Endothelial cell of umbilical vein (primary cell): ENCODE data around the gene ABCB10. TPM values are rescaled to one million over a fixed set of nuclear protein-coding genes. Genes with fewer than 3 reads are reported as not detected.

Experiments used
- BruUV-seq: library from RNA; stranded (reverse); fragments of 400-500 nt; replicated peaks from 2 replicates; lab custom pipeline; 2021; lab: Mats Ljungman, UMichigan
- CTCF ChIA-PET: fragments of 300-600, 350-600 bp; sonication (Branson Sonifier 250); formaldehyde crosslinking; loops from one replicate; lab custom pipeline; 2021; ENCODE audit warnings: antibody characterized with exemption, inconsistent platforms; lab: Charles Lee
- POLR2A ChIA-PET: fragments of 300-600, 350-600 bp; sonication (Branson Sonifier 250); formaldehyde crosslinking; loops from one replicate; lab custom pipeline; 2021; ENCODE audit warnings: antibody characterized with exemption, inconsistent platforms; lab: Charles Lee
- DNase-seq: peaks from one replicate; pipeline ENCODE4 v3.0.0-alpha.2; 2011; ENCODE audit warnings: low read depth, low spot score
- FAIRE-seq: peaks from 2 replicates; lab custom pipeline; 2011; peaks lifted over from hg19 to GRCh38; lab: Jason Lieb, UNC
- H2AFZ ChIP-seq: 2 replicates; pipeline ENCODE4 v1.6.0; 2012; ENCODE audit warnings: low read depth, low read length, control low read depth, inconsistent platforms
- H3K27ac ChIP-seq: 2 replicates; pipeline ENCODE4 v1.5.1; 2011; ENCODE audit warnings: low read depth, mild to moderate bottlenecking, control low read depth, low read length, moderate library complexity; ENCODE audit not compliant: insufficient read depth
- H3K27me3 ChIP-seq, 2 experiments: 2 replicates each; pipeline versions ENCODE4 v1.6.0 to v1.6.1; 2011; ENCODE audit warnings: low read length in 2 of 2, mixed read lengths in 1 of 2; ENCODE audit not compliant: control insufficient read depth in 2 of 2, insufficient read depth in 2 of 2
- H3K36me3 ChIP-seq, 2 experiments: 2 replicates in 1 of 2; 3 replicates in 1 of 2; pipeline ENCODE4 v1.5.1; 2011; ENCODE audit warnings: low read length in 2 of 2, mild to moderate bottlenecking in 1 of 2, moderate library complexity in 1 of 2; ENCODE audit not compliant: control insufficient read depth in 2 of 2, insufficient read depth in 2 of 2; ENCODE audit errors: extremely low read depth in 1 of 2
- H3K4me1 ChIP-seq: 3 replicates; pipeline ENCODE4 v1.5.1; 2011; ENCODE audit warnings: mild to moderate bottlenecking, low read length; ENCODE audit not compliant: control insufficient read depth, insufficient read depth; ENCODE audit errors: extremely low read depth
- H3K4me2 ChIP-seq: 2 replicates; pipeline ENCODE4 v1.6.1; 2011; ENCODE audit warnings: low read length, control low read depth, mixed read lengths; ENCODE audit not compliant: insufficient read depth
- H3K4me3 ChIP-seq, 3 experiments: fragments of 200-600 bp in 1 of 3; sonication (generic), shearing (Covaris generic) in 1 of 3; replicated peaks in 1 of 3; 2 replicates each; pipeline ENCODE4 v1.5.1; 2011 to 2016; ENCODE audit warnings: control low read depth in 3 of 3, low read length in 3 of 3, mild to moderate bottlenecking in 2 of 3, inconsistent platforms in 1 of 3, low read depth in 1 of 3, moderate library complexity in 1 of 3; ENCODE audit not compliant: insufficient read depth in 1 of 3
- H3K79me2 ChIP-seq: 2 replicates; pipeline ENCODE4 v1.6.0; 2012; ENCODE audit warnings: low read length, inconsistent platforms; ENCODE audit not compliant: control insufficient read depth, insufficient read depth
- H3K9ac ChIP-seq: replicated peaks from 2 replicates; pipeline ENCODE3; 2011; ENCODE audit warnings: low read length, control low read depth; ENCODE audit not compliant: insufficient read depth; ENCODE audit errors: extremely low read depth
- H3K9me1 ChIP-seq: replicated peaks from 3 replicates; pipeline ENCODE4 v1.6.0; 2011; ENCODE audit warnings: mild to moderate bottlenecking, low read length; ENCODE audit not compliant: control insufficient read depth, insufficient read depth; ENCODE audit errors: extremely low read depth
- H3K9me3 ChIP-seq: replicated peaks from 2 replicates; pipeline ENCODE4 v1.5.1; 2012; ENCODE audit warnings: low read length, inconsistent platforms; ENCODE audit not compliant: control insufficient read depth, insufficient read depth
- H4K20me1 ChIP-seq: replicated peaks from 2 replicates; pipeline ENCODE3; 2011; ENCODE audit warnings: mild to moderate bottlenecking, low read length; ENCODE audit not compliant: control insufficient read depth, insufficient read depth; ENCODE audit errors: extremely low read depth
- CTCF ChIP-seq, 2 donors: IDR thresholded peaks; 1 replicate in 1 of 2; 2 replicates in 1 of 2; pipeline ENCODE4 v1.5.1; 2011; ENCODE audit warnings: low read length in 2 of 2, mild to moderate bottlenecking in 2 of 2, moderate library complexity in 2 of 2, control low read depth in 1 of 2, inconsistent platforms in 1 of 2, low read depth in 1 of 2; ENCODE audit not compliant: insufficient read depth in 1 of 2; ENCODE audit errors: extremely low read depth in 1 of 2
- EZH2 ChIP-seq: IDR thresholded peaks from 2 replicates; pipeline ENCODE4 v1.6.1; 2012; ENCODE audit warnings: borderline replicate concordance, low read depth, mild to moderate bottlenecking, moderate library complexity, low read length, inconsistent platforms; ENCODE audit not compliant: severe bottlenecking
- FOS ChIP-seq: IDR thresholded peaks from 2 replicates; pipeline ENCODE4 v1.6.1; 2011; ENCODE audit warnings: mild to moderate bottlenecking, low read length, moderate library complexity, borderline replicate concordance; ENCODE audit not compliant: insufficient read depth
- GATA2 ChIP-seq: IDR thresholded peaks from 2 replicates; pipeline ENCODE4 v1.7.0; 2011; ENCODE audit warnings: low read depth, mild to moderate bottlenecking, moderate library complexity, mixed read lengths, low read length; ENCODE audit not compliant: insufficient read length, insufficient read depth
- JUN ChIP-seq: IDR thresholded peaks from 2 replicates; pipeline ENCODE4 v1.6.1; 2011; ENCODE audit warnings: borderline replicate concordance, low read depth; ENCODE audit not compliant: insufficient read length, insufficient read depth
- MYC ChIP-seq: IDR thresholded peaks from one replicate; pipeline ENCODE4 v1.6.1; 2011; ENCODE audit warnings: mild to moderate bottlenecking, low read depth, low read length
- POLR2A ChIP-seq: IDR thresholded peaks from 2 replicates; pipeline ENCODE4 v1.6.1; 2012; ENCODE audit warnings: low read depth, mild to moderate bottlenecking, control low read depth, low read length
- POLR2AphosphoS5 ChIP-seq: IDR thresholded peaks from 2 replicates; pipeline ENCODE4 v1.6.1; 2012; ENCODE audit warnings: low read depth, mild to moderate bottlenecking, control low read depth, low read length, moderate library complexity; ENCODE audit not compliant: insufficient read depth
- dilution Hi-C: fragments of 300-500 bp; cut with MboI; formaldehyde crosslinking; loops from one replicate; pipeline ENCODE4 v1.15.0; 2019; ENCODE audit warnings: low sequenced_read_pairs; ENCODE audit not compliant: extremely low pct_ligation_motif_present
- intact Hi-C: fragments of 100-400 bp; cut with micrococcal nuclease; formaldehyde crosslinking; loops from one replicate; pipeline ENCODE4 v1.10.0; 2022
- polyA plus RNA-seq, 4 experiments: library from polyadenylated mRNA; depleted of rRNA in 3 of 4; stranded (reverse) in 3 of 4; unstranded in 1 of 4; fragments of >200 nt; gene quantifications; 2 replicates each; pipeline versions ENCODE4 v1.2.1 to v1.2.3, GENCODE V29; 2011 to 2012; ENCODE audit warnings: missing spikeins in 1 of 4
- total RNA-seq: library from RNA; stranded (reverse); gene quantifications from 2 replicates; pipeline ENCODE4 v1.2.3, GENCODE V29; 2021
- TF ChIP-seq, protein P1 (sequence below): IDR thresholded peaks from 2 replicates; pipeline ENCODE4 v1.6.1; 2011; ENCODE audit not compliant: insufficient read depth, insufficient read length

The ABCB10 gene
- total and polyA plus RNA-seq, 2 donors (not counting 3 experiments of a cell fraction or from before 2014, with no cell fraction given), result 6.0 to 19.4 TPM

GRCh38 chr1:229471175-229471574, 87.3 kb downstream of the ABCB10 start:
- no peak for FAIRE-seq
- POLR2A ChIA-PET, result no interaction called here
- Histone ChIP-seq H3K27me3 (no peaks in the 10 kb centered on the region), H3K36me3 (peaks cover 11 to 18% of the 10 kb centered on the region in 2 experiments), H2AFZ (no peak overlapping the region), H3K79me2 (no peaks in the 10 kb centered on the region), H3K9me3 (no peaks in the 10 kb centered on the region), H3K27ac (no peak overlapping the region), H3K4me3 (no peak overlapping the region), H3K9ac (no peak overlapping the region), H3K4me2 (no peak overlapping the region), H3K9me1 (no peaks in the 10 kb centered on the region), H4K20me1 (no peaks in the 10 kb centered on the region), H3K4me1 (no peaks in the 10 kb centered on the region)
- BruUV-seq, result no TSS peak
- intact Hi-C loops, result no loop called here
- dilution Hi-C loops, result no loop called here
- CTCF ChIA-PET, result interaction anchor here (5.2 kb wide), 1 partner anchor 11 kb away, joined by 31 read pairs; no protein-coding TSS in a partner anchor
- DNase-seq, result no peak
- TF ChIP-seq POLR2A, result no peak
- no peak for TF ChIP-seq EZH2
- no peak for TF ChIP-seq CTCF (IDR thresholded peaks at IDR 0.05; ENCODE audit: extremely low read depth in 1 of 2, insufficient read depth in 1 of 2, low read depth in 1 of 2, low read length in 2 of 2)
- TF ChIP-seq MYC, result no peak
- no peak for TF ChIP-seq POLR2AphosphoS5
- TF ChIP-seq GATA2, result no peak
- TF ChIP-seq, protein P1, sequence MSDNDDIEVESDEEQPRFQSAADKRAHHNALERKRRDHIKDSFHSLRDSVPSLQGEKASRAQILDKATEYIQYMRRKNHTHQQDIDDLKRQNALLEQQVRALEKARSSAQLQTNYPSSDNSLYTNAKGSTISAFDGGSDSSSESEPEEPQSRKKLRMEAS, result no peak
- no peak for TF ChIP-seq JUN
- TF ChIP-seq FOS, result no peak
